Transverse colon (tissue), 3 donors: ENCODE measurements around the gene ISLR.

ENCODE experiments used
- POLR2A ChIP-seq: fragments of 450-650 bp; IDR thresholded peaks from one replicate; pipeline ENCODE4 v1.6.1; 2016; ENCODE audit warnings: antibody characterized with exemption, mild to moderate bottlenecking, moderate library complexity
- TF ChIP-seq, protein P1 (sequence below), 5 experiments: fragments of 200-600 bp in 3 of 5; fragments of 450-650 bp in 2 of 5; sonication (generic) in 3 of 5; IDR thresholded peaks; 1 replicate in 2 of 5; 2 replicates in 3 of 5; pipeline ENCODE4 v1.5.1; 2016 to 2017; ENCODE audit warnings: antibody characterized with exemption in 5 of 5, inconsistent platforms in 3 of 5, mild to moderate bottlenecking in 2 of 5, moderate library complexity in 1 of 5

DNA sequence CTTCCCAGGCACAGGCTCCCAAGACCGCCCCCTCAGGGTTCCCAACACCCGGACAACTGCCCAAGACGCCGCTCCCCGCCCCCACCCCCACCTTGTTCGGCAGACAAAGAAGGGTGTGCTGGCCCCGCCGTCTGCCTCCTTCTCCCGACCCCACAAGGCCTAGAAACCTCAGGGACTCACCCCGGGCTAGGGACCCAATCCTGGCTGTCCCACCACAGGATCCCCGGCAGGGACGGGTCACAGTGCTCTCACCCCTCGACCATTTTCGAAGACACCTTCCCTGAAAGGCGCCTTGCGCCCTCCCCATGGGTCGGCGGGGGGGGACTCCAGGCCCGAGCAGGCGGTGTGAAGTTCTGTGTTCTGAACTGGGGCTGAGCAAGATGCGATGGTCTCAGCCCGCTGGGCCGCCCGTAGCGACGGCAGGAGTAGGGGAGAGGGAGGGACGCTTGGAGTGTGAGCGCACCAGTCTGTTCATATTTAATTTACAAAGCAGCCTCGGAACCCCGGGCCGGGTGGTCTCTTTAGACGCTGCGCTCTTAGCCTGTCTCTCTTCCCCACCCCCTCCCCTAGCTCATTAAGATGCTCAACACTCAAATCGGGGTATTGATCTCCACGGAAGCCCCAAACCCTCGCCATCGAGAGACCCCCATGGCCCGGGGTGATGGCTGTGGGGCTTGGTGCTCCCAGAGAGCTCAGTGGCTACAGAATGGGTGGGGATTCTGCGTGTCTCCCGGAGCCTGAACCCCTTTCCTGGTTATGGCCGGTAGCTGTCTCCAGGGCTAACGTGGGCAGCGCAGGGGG lies 44.5 kb upstream of the ISLR start:
- TF ChIP-seq, protein P1, sequence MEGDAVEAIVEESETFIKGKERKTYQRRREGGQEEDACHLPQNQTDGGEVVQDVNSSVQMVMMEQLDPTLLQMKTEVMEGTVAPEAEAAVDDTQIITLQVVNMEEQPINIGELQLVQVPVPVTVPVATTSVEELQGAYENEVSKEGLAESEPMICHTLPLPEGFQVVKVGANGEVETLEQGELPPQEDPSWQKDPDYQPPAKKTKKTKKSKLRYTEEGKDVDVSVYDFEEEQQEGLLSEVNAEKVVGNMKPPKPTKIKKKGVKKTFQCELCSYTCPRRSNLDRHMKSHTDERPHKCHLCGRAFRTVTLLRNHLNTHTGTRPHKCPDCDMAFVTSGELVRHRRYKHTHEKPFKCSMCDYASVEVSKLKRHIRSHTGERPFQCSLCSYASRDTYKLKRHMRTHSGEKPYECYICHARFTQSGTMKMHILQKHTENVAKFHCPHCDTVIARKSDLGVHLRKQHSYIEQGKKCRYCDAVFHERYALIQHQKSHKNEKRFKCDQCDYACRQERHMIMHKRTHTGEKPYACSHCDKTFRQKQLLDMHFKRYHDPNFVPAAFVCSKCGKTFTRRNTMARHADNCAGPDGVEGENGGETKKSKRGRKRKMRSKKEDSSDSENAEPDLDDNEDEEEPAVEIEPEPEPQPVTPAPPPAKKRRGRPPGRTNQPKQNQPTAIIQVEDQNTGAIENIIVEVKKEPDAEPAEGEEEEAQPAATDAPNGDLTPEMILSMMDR (IDR thresholded peaks at IDR 0.05): no peak
- TF ChIP-seq POLR2A: no peak
